GM12891 (cell line): ENCODE measurements around the gene PIK3R3.

ENCODE experiments used
- POLR2A ChIP-seq: IDR thresholded peaks from 2 replicates; pipeline ENCODE4 v1.6.1; 2011; ENCODE audit warnings: low read depth, low read length, control low read depth
- POLR2AphosphoS5 ChIP-seq: IDR thresholded peaks from 2 replicates; pipeline ENCODE4 v1.6.1; 2011; ENCODE audit warnings: low read depth, low read length, control low read depth
- TAF1 ChIP-seq: IDR thresholded peaks from 2 replicates; pipeline ENCODE4 v1.6.1; 2011; ENCODE audit warnings: low read depth, low read length, control low read depth

DNA sequence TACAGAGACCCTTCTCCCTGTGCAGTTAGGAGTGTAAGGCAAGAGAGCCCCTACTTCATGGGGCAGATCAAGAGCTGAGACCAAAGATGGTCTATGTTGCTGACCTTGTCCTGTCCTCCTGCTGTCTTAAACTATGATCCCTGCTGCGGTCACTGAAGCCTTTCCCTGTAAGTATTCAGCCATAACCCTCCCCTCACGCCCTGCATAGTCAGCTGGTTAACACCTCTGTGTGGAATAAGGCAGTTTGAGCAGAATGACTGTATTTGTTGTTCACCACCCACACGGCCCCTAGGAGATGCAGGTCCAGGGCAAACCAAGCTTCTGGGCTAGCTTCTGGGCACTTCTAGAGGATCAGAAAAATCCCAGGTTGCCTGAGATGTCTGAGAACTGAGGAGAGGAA is 42.8 kb upstream of the PIK3R3 start:
- no peak for TF ChIP-seq POLR2AphosphoS5
- TF ChIP-seq POLR2A = no peak
- TF ChIP-seq TAF1 = no peak
